Psoas muscle (tissue), 8 donors: ENCODE data around the gene ZNF808. TPM values are rescaled to one million over a fixed set of nuclear protein-coding genes. Genes with fewer than 3 reads are reported as not detected.
A peak's percentile ranks its signal among the peaks of the same experiment; 100 is the strongest.
"Not testable (repeated sequence)": the region's sequence is repeated elsewhere in the genome, so short reads cannot be mapped to it uniquely, and the experiment has no call there.

ENCODE experiments used
- ATAC-seq, 4 donors: fragments of 200-7000 bp; cut with Tn5 transposase; one replicate each; pipeline ENCODE4 v1.9.1; 2020; ENCODE audit warnings: moderate library complexity in 3 of 4, mild to moderate bottlenecking in 2 of 4
- DNase-seq, 2 donors: peaks; one replicate each; pipeline ENCODE4 v3.0.0-alpha.2; 2020
- H3K27ac ChIP-seq: fragments of 200-600 bp; one replicate; pipeline ENCODE4 v1.8.0; 2022
- H3K27me3 ChIP-seq, 3 donors: fragments of 200-600 bp in 1 of 3; one replicate each; pipeline versions ENCODE4 v1.6.1 to v1.8.0; 2013 to 2022; ENCODE audit warnings: low read length in 2 of 3, mild to moderate bottlenecking in 2 of 3, moderate library complexity in 1 of 3; ENCODE audit not compliant: insufficient read depth in 3 of 3
- H3K36me3 ChIP-seq, 2 donors: fragments of 200-600 bp in 1 of 2; one replicate each; pipeline versions ENCODE4 v1.6.1 to v1.8.0; 2013 to 2022; ENCODE audit warnings: low read depth in 1 of 2, mild to moderate bottlenecking in 1 of 2, moderate library complexity in 1 of 2; ENCODE audit not compliant: insufficient read depth in 1 of 2
- H3K4me1 ChIP-seq: fragments of 200-600 bp; one replicate; pipeline ENCODE4 v1.8.0; 2022
- H3K4me3 ChIP-seq: fragments of 200-600 bp; one replicate; pipeline ENCODE4 v1.8.0; 2022; ENCODE audit warnings: mild to moderate bottlenecking
- H3K9me3 ChIP-seq: fragments of 200-600 bp; one replicate; pipeline ENCODE4 v1.8.0; 2022
- CTCF ChIP-seq: fragments of 200-600 bp; IDR thresholded peaks from one replicate; pipeline ENCODE4 v1.8.0; 2022; ENCODE audit warnings: antibody characterized with exemption
- WGBS, 3 donors: extraction: QIAGEN DNeasy Blood & Tissue Kit; methylation state at CpG; one replicate each; pipeline versions ENCODE4 v1.1.6 to v1.1.7; 2013; 5-methylcytosine and 5-hydroxymethylcytosine counted together
- intact Hi-C, 2 donors: fragments of 100-400 bp; cut with DNase I; formaldehyde crosslinking; loops; one replicate each; pipeline versions ENCODE4 v1.11.0 to v1.14.2; 2022
- polyA plus RNA-seq, 3 donors: library from polyadenylated mRNA; stranded (reverse); fragments of 200-250 nt; gene quantifications; one replicate each; pipeline ENCODE4 v1.2.3, GENCODE V29; 2013
- total RNA-seq, 4 donors: library from RNA; stranded (reverse); fragmentation: NEBNext Ultra II Directional in 2 of 4; extraction: Animal tissue kit (Norgen Biotek cat#: 25700) in 2 of 4; gene quantifications; one replicate each; pipeline versions ENCODE4 v1.2.1 to v1.2.4, GENCODE V29; 2021 to 2023
- donor health status: healthy with polysubstance abuse.
- donor health status: DM: no; HTN: no; CAD: no; lungs with moderate emphysema.
- donor health status: Bipolar disorder and iron deficiency.
- donor health status: healthy.
- donor health status: DM: yes; HTN: yes; CAD: no.
- donor health status: DM: no; HTN: no; CAD: no.
- donor health status: DM: no; HTN: no; CAD: no.
- donor health status: DM: yes; HTN: yes; CAD: no.

ZNF808 gene
- total and polyA plus RNA-seq, 7 donors: 0.83 to 12.6 (median 7.7) TPM

GRCh38 chr19:52584736-52585440 is 57.4 kb downstream of the ZNF808 start:
- Histone ChIP-seq H3K9me3 (no peaks in the 10 kb centered on the region), H3K27me3 (no peaks in the 10 kb centered on the region), H3K36me3 (peaks cover 5 to 61% of the 10 kb centered on the region in 2 donors), H3K4me1 (no peaks in the 10 kb centered on the region), H3K27ac (no peak overlapping the region), H3K4me3 (no peak overlapping the region)
- no peak for TF ChIP-seq CTCF
- 39 to 55% (median 42%) methylated on average over 39 of the region's 39 CpGs for WGBS, 3 donors
- ATAC-seq (no peak), DNase-seq (peak in 1 of 2 donors; percentile 51)
- intact Hi-C loops: no loop called here

- ATAC-seq (no peak), DNase-seq (no peak)
These were observed 58.1 kb downstream of the ZNF808 start for GRCh38 chr19:52585604-52586003.

GRCh38 chr19:52590728-52591127 is 63.3 kb downstream of the ZNF808 start:
- Histone ChIP-seq H3K4me3 (no peak overlapping the region), H3K36me3 (peaks cover 0 to 33% of the 10 kb centered on the region in 2 donors), H3K27me3 (no peaks in the 10 kb centered on the region), H3K9me3 (no peaks in the 10 kb centered on the region), H3K4me1 (no peaks in the 10 kb centered on the region), H3K27ac (no peak overlapping the region)
- DNase-seq (no peak), ATAC-seq (no peak)
- intact Hi-C loops: no loop called here
- 82 to 85% (median 83%) methylated on average over 5 of the region's 5 CpGs for WGBS, 3 donors
- no peak for TF ChIP-seq CTCF

More at GRCh38 chr19:52585604-52586003, 58.1 kb downstream of the ZNF808 start:
- no peaks in the 10 kb centered on the region for H3K9me3 ChIP-seq
- H3K4me3 ChIP-seq: no peak overlapping the region
- H3K27me3 ChIP-seq: no peaks in the 10 kb centered on the region
- intact Hi-C loops: no loop called here
- H3K36me3 ChIP-seq: peaks cover 5 to 60% of the 10 kb centered on the region in 2 donors
- TF ChIP-seq CTCF: no peak
- H3K27ac ChIP-seq: no peak overlapping the region
- H3K4me1 ChIP-seq: no peaks in the 10 kb centered on the region
- WGBS, 3 donors: 85 to 90% (median 89%) methylated on average over 6 of the region's 6 CpGs

- Histone ChIP-seq H3K9me3 (no peaks in the 10 kb centered on the region), H3K4me1 (no peaks in the 10 kb centered on the region), H3K4me3 (no peak overlapping the region), H3K27me3 (no peaks in the 10 kb centered on the region), H3K27ac (no peak overlapping the region), H3K36me3 (peaks cover 5 to 46% of the 10 kb centered on the region in 2 donors)
- WGBS, 3 donors: 66 to 98% (median 96%) methylated on average over 3 of the region's 3 CpGs
- intact Hi-C loops: no loop called here
- DNase-seq (no peak), ATAC-seq (no peak)
- TF ChIP-seq CTCF: no peak
These were observed 64.8 kb downstream of the ZNF808 start for GRCh38 chr19:52592301-52592700.

GRCh38 chr19:52593441-52593840 is 66.0 kb downstream of the ZNF808 start:
- peaks cover 5 to 46% of the 10 kb centered on the region in 2 donors for H3K36me3 ChIP-seq
- not testable (repeated sequence) for DNase-seq
- 95 to 100% methylated on average over 7 to 14 of the region's 25 CpGs; no CpG with 5 or more reads in 1 of the 3 donors for WGBS, 3 donors

More at GRCh38 chr19:52593441-52593840, 66.0 kb downstream of the ZNF808 start:
- ATAC-seq, intact Hi-C loops, H3K4me3 ChIP-seq, H3K4me1 ChIP-seq, H3K9me3 ChIP-seq, H3K27me3 ChIP-seq, H3K27ac ChIP-seq: not testable (repeated sequence)
